ENCODE data around the gene DHRS7C. TPM values are rescaled to one million over a fixed set of nuclear protein-coding genes. Genes with fewer than 3 reads are reported as not detected.

The DHRS7C gene
- total and polyA plus RNA-seq, 2 donors (not counting 1 experiment from before 2014, with no cell fraction given) = not detected

- POLR2A ChIA-PET = no interaction called here
- Histone ChIP-seq H3K4me3 (ENCODE audit: control extremely low read depth in 1 of 5, extremely low read depth in 1 of 5, insufficient read depth in 1 of 5, low read depth in 2 of 5, low read length in 4 of 5) (no peak overlapping the region), H3K27me3 (replicated peaks in 1 of 4; ENCODE audit: control extremely low read depth in 1 of 4, control insufficient read depth in 3 of 4, insufficient read depth in 4 of 4, low read length in 3 of 4) (no peaks in the 10 kb centered on the region), H3K36me3 (replicated peaks in 1 of 2; ENCODE audit: control extremely low read depth in 1 of 2, control insufficient read depth in 1 of 2, extremely low read depth in 1 of 2, insufficient read depth in 2 of 2, low read length in 1 of 2) (no peaks in the 10 kb centered on the region), H3K4me2 (replicated peaks; ENCODE audit: low read depth, low read length, poor library complexity, severe bottlenecking) (no peak overlapping the region), H3K9me3 (ENCODE audit: control extremely low read depth in 1 of 3, control insufficient read depth in 2 of 3, insufficient read depth in 1 of 3, low read length in 2 of 3) (peaks cover 0 to 5% (median 1%) of the 10 kb centered on the region in 3 donors), H3K27ac (ENCODE audit: low read length in 2 of 2) (no peak overlapping the region), H3K4me1 (ENCODE audit: control insufficient read depth in 2 of 2, insufficient read depth in 2 of 2, low read length in 2 of 2) (no peaks in the 10 kb centered on the region), H3K79me2 (ENCODE audit: control insufficient read depth, insufficient read depth, low read length) (no peaks in the 10 kb centered on the region), H3K9ac (ENCODE audit: low read length) (no peak overlapping the region), H2AFZ (ENCODE audit: insufficient read depth, low read depth, low read length, poor library complexity, severe bottlenecking) (no peak overlapping the region), H4K20me1 (ENCODE audit: control insufficient read depth, insufficient read depth, low read length, poor library complexity, severe bottlenecking) (no peaks in the 10 kb centered on the region)
- no peaks in the 10 kb centered on the region for H3K4me1 Mint-ChIP-seq
- ATAC-seq (ENCODE audit: low read depth) = no peak
- H3K4me3 Mint-ChIP-seq = no peak overlapping the region
- no peaks in the 10 kb centered on the region for H3K9me3 Mint-ChIP-seq (ENCODE audit: insufficient read depth)
- no peak for DNase-seq
- no peak for TF ChIP-seq EZH2 (IDR thresholded peaks at IDR 0.05; ENCODE audit: borderline replicate concordance, insufficient read depth, low read depth, low read length, poor library complexity, severe bottlenecking)
- TF ChIP-seq, protein P1, sequence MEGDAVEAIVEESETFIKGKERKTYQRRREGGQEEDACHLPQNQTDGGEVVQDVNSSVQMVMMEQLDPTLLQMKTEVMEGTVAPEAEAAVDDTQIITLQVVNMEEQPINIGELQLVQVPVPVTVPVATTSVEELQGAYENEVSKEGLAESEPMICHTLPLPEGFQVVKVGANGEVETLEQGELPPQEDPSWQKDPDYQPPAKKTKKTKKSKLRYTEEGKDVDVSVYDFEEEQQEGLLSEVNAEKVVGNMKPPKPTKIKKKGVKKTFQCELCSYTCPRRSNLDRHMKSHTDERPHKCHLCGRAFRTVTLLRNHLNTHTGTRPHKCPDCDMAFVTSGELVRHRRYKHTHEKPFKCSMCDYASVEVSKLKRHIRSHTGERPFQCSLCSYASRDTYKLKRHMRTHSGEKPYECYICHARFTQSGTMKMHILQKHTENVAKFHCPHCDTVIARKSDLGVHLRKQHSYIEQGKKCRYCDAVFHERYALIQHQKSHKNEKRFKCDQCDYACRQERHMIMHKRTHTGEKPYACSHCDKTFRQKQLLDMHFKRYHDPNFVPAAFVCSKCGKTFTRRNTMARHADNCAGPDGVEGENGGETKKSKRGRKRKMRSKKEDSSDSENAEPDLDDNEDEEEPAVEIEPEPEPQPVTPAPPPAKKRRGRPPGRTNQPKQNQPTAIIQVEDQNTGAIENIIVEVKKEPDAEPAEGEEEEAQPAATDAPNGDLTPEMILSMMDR (IDR thresholded peaks at IDR 0.05) = no peak
- intact Hi-C loops (cut with micrococcal nuclease) = no loop called here
- CTCF ChIA-PET = interaction anchor here (0.7 kb wide), 2 partner anchors 63 to 205 kb away, joined by 3 read pairs; no protein-coding TSS in a partner anchor
- no peak overlapping the region for H3K27ac Mint-ChIP-seq
- 86% methylated on average over 9 of the region's 11 CpGs for WGBS (ENCODE audit: insufficient coverage)
- H3K27me3 Mint-ChIP-seq = peaks cover 5% of the 10 kb centered on the region
These were observed 61.5 kb downstream of the DHRS7C start for GRCh38 chr17:9729735-9730420.

- Histone ChIP-seq H3K36me3 (replicated peaks in 1 of 2; ENCODE audit: control extremely low read depth in 1 of 2, control insufficient read depth in 1 of 2, extremely low read depth in 1 of 2, insufficient read depth in 2 of 2, low read length in 1 of 2) (no peaks in the 10 kb centered on the region), H3K79me2 (ENCODE audit: control insufficient read depth, insufficient read depth, low read length) (no peaks in the 10 kb centered on the region), H3K4me1 (ENCODE audit: control insufficient read depth in 2 of 2, insufficient read depth in 2 of 2, low read length in 2 of 2) (no peaks in the 10 kb centered on the region), H3K4me3 (ENCODE audit: control extremely low read depth in 1 of 5, extremely low read depth in 1 of 5, insufficient read depth in 1 of 5, low read depth in 2 of 5, low read length in 4 of 5) (no peak overlapping the region), H3K9ac (ENCODE audit: low read length) (no peak overlapping the region), H2AFZ (ENCODE audit: insufficient read depth, low read depth, low read length, poor library complexity, severe bottlenecking) (no peak overlapping the region), H4K20me1 (ENCODE audit: control insufficient read depth, insufficient read depth, low read length, poor library complexity, severe bottlenecking) (no peaks in the 10 kb centered on the region), H3K4me2 (replicated peaks; ENCODE audit: low read depth, low read length, poor library complexity, severe bottlenecking) (no peak overlapping the region), H3K27ac (ENCODE audit: low read length in 2 of 2) (no peak overlapping the region), H3K9me3 (ENCODE audit: control extremely low read depth in 1 of 3, control insufficient read depth in 2 of 3, insufficient read depth in 1 of 3, low read length in 2 of 3) (peaks cover 0 to 5% (median 0%) of the 10 kb centered on the region in 3 donors), H3K27me3 (replicated peaks in 1 of 4; ENCODE audit: control extremely low read depth in 1 of 4, control insufficient read depth in 3 of 4, insufficient read depth in 4 of 4, low read length in 3 of 4) (no peaks in the 10 kb centered on the region)
- intact Hi-C loops (cut with micrococcal nuclease) = no loop called here
- TF ChIP-seq EZH2 (IDR thresholded peaks at IDR 0.05; ENCODE audit: borderline replicate concordance, insufficient read depth, low read depth, low read length, poor library complexity, severe bottlenecking) = no peak
- TF ChIP-seq, protein P1 (IDR thresholded peaks at IDR 0.05) = peak; percentile 89
- H3K27me3 Mint-ChIP-seq = peaks cover 5% of the 10 kb centered on the region
- no peak overlapping the region for H3K4me3 Mint-ChIP-seq
- no peak overlapping the region for H3K27ac Mint-ChIP-seq
- ATAC-seq (ENCODE audit: low read depth) (no peak), DNase-seq (peak; percentile 30)
- POLR2A ChIA-PET = no interaction called here
- no CpG with 5 or more reads among the region's 2 CpGs for WGBS (ENCODE audit: insufficient coverage)
- H3K9me3 Mint-ChIP-seq (ENCODE audit: insufficient read depth) = no peaks in the 10 kb centered on the region
- H3K4me1 Mint-ChIP-seq = no peaks in the 10 kb centered on the region
- CTCF ChIA-PET = interaction anchor here (0.6 to 1.4 kb wide), 4 partner anchors 10 to 887 kb away, joined by 3 to 7 read pairs (median 3); no protein-coding TSS in a partner anchor
These were observed 62.2 kb downstream of the DHRS7C start for GRCh38 chr17:9729034-9729650.
